ENCODE results near the gene RFWD3. TPM values are rescaled to one million over a fixed set of nuclear protein-coding genes. Genes with fewer than 3 reads are reported as not detected.
"Not testable (repeated sequence)": the region's sequence is repeated elsewhere in the genome, so short reads cannot be mapped to it uniquely, and the experiment has no call there.

The RFWD3 gene
- total RNA-seq, 1 experiment from 2014 or later = 138 TPM

DNA sequence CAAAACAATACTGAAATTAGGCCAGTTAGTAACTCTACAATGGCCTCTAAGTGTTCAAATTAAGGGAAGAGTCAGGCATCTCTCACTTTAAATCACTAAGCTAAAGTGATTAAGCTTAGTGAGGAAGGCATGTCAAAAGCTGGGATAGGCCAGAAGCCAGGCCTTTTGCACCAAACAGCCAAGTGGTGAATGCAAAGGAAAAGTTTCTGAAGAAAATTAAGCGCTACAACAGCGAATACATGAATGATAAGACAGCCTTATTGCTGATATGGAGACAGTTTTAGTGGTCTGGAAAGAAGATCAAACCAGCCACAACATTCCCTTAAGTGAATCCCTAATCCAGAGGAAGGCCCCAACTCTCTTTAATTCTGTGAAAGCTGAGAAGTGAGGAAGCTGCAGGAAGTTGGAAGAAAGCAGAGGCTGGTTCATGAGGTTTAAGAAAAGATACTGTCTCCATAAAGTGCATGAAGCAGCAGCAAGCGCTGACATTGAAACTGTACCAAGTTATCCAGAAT is 12.1 kb downstream of the RFWD3 start:
- no peak for DNase-seq (ENCODE audit: low spot score)
- Histone ChIP-seq H3K9me3 (ENCODE audit: low read depth, low read length, poor library complexity, severe bottlenecking) (no peaks in the 10 kb centered on the region), H3K27me3 (replicated peaks; ENCODE audit: insufficient read depth, low read depth, low read length, poor library complexity) (no peaks in the 10 kb centered on the region), H3K27ac (ENCODE audit: low read depth, low read length, poor library complexity, severe bottlenecking) (peak overlapping the region; percentile 52), H3K4me1 (ENCODE audit: insufficient read depth, low read length, poor library complexity, severe bottlenecking) (peaks cover 37% of the 10 kb centered on the region), H3K36me3 (ENCODE audit: insufficient read depth, low read length, poor library complexity, severe bottlenecking) (peaks cover 90% of the 10 kb centered on the region), H3K4me3 (ENCODE audit: low read depth, low read length, poor library complexity, severe bottlenecking) (no peak overlapping the region)
- intact Hi-C loops (cut with micrococcal nuclease; ENCODE audit: unreplicated experiment) = loop anchor here (10.0 kb wide), 1 partner anchor 350 kb away; no protein-coding TSS in a partner anchor
- BruUV-seq (replicated peaks) = no TSS peak
- ChIA-PET CTCF (no interaction called here), POLR2A (ENCODE audit: low non-redundant PET) (interaction anchor here (0.6 kb wide), 1 partner anchor 106 kb away, joined by 3 read pairs; no protein-coding TSS in a partner anchor)
- no peak for TF ChIP-seq EZH2 (IDR thresholded peaks at IDR 0.05; ENCODE audit: borderline replicate concordance, low read depth, low read length, poor library complexity, severe bottlenecking)
- no peak for TF ChIP-seq CTCF (conservative IDR thresholded peaks at IDR 0.05; ENCODE audit: low read depth, low read length)

DNA sequence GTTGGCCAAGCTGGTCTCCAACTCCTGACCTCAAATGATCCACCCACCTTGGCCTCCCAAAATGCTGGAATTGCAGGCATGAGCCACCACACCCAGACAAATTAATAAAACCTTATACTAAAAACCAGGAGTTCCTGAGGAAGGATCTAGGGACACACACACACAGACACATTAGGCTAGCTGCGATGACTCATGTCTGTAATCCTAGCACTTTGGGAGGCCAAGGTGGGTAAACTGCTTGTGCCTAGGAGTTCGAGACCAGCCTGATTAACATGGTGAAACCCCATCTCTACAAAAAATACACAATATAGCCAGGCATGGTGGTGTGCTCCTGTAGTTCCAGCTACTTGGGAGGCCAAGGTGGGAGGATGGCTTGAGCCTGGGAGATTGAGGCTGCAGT is 13.8 kb downstream of the RFWD3 start:
- POLR2A ChIA-PET (ENCODE audit: low non-redundant PET); H3K9me3 ChIP-seq (ENCODE audit: low read depth, low read length, poor library complexity, severe bottlenecking); H3K4me3 ChIP-seq (ENCODE audit: low read depth, low read length, poor library complexity, severe bottlenecking); H3K27me3 ChIP-seq (replicated peaks; ENCODE audit: insufficient read depth, low read depth, low read length, poor library complexity); CTCF ChIA-PET; BruUV-seq (replicated peaks): not testable (repeated sequence)
- peak; percentile 33 for DNase-seq (ENCODE audit: low spot score)
- peaks cover 35% of the 10 kb centered on the region for H3K4me1 ChIP-seq (ENCODE audit: insufficient read depth, low read length, poor library complexity, severe bottlenecking)
- intact Hi-C loops (cut with micrococcal nuclease; ENCODE audit: unreplicated experiment) = loop anchor here (10.0 kb wide), 1 partner anchor 348 kb away; no protein-coding TSS in a partner anchor
- peak overlapping the region; percentile 64 for H3K27ac ChIP-seq (ENCODE audit: low read depth, low read length, poor library complexity, severe bottlenecking)
- peaks cover 90% of the 10 kb centered on the region for H3K36me3 ChIP-seq (ENCODE audit: insufficient read depth, low read length, poor library complexity, severe bottlenecking)

DNA sequence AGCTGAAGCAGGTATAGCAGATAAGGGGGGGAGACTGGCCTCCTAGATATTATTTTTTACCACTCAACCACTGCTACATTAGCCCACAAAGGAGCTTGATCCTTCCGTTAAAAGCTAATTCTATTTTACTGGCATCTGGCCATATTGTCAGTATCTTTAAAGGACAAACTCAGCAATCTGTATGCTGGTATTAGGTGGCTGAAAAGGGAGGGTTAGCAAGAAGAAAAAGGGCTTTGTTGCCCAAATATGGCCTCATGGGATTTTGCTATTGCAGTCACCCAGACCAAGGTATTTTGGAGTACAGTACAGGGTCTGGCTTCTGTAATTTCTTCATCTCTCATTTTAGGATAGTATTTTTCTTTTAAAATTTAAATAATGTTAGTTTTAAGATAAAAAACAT is 14.4 kb downstream of the RFWD3 start:
- Histone ChIP-seq H3K27me3 (replicated peaks; ENCODE audit: insufficient read depth, low read depth, low read length, poor library complexity) (no peaks in the 10 kb centered on the region), H3K4me3 (ENCODE audit: low read depth, low read length, poor library complexity, severe bottlenecking) (no peak overlapping the region), H3K9me3 (ENCODE audit: low read depth, low read length, poor library complexity, severe bottlenecking) (no peaks in the 10 kb centered on the region), H3K4me1 (ENCODE audit: insufficient read depth, low read length, poor library complexity, severe bottlenecking) (peaks cover 35% of the 10 kb centered on the region), H3K27ac (ENCODE audit: low read depth, low read length, poor library complexity, severe bottlenecking) (peak overlapping the region; percentile 64), H3K36me3 (ENCODE audit: insufficient read depth, low read length, poor library complexity, severe bottlenecking) (peaks cover 90% of the 10 kb centered on the region)
- TF ChIP-seq EZH2 (IDR thresholded peaks at IDR 0.05; ENCODE audit: borderline replicate concordance, low read depth, low read length, poor library complexity, severe bottlenecking) = no peak
- no peak for TF ChIP-seq CTCF (conservative IDR thresholded peaks at IDR 0.05; ENCODE audit: low read depth, low read length)
- ChIA-PET POLR2A (ENCODE audit: low non-redundant PET) (no interaction called here), CTCF (interaction anchor here (0.6 kb wide), 1 partner anchor 14 kb away, joined by 12 read pairs; no protein-coding TSS in a partner anchor)
- no TSS peak for BruUV-seq (replicated peaks)
- intact Hi-C loops (cut with micrococcal nuclease; ENCODE audit: unreplicated experiment) = loop anchor here (10.0 kb wide), 1 partner anchor 347 kb away; no protein-coding TSS in a partner anchor
- DNase-seq (ENCODE audit: low spot score) = peak; percentile 68

DNA sequence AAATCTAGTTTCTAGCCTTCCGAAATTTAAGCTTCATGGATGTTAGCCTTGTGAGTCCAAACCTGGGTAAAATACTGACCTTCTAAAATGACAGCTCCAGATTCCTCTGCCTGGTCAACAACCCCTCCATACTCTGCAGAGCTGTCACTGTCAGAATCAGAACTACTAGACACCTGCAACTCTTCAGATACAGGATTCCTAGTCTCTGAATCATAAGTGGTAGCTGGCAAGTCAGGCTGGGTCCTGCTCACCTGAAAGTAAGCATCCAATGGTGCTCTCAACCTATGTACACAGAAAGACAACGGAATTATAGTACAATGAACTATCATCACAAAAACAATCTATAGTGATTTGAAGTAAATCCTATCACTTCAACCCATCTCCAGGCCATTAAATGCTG is 14.8 kb downstream of the RFWD3 start:
- CTCF ChIA-PET = interaction anchor here (0.6 kb wide), 3 partner anchors 13 to 215 kb away, joined by 3 to 12 read pairs (median 6); no protein-coding TSS in a partner anchor
- H3K4me3 ChIP-seq (ENCODE audit: low read depth, low read length, poor library complexity, severe bottlenecking) = no peak overlapping the region
- BruUV-seq (replicated peaks) = no TSS peak
- no peaks in the 10 kb centered on the region for H3K27me3 ChIP-seq (replicated peaks; ENCODE audit: insufficient read depth, low read depth, low read length, poor library complexity)
- H3K4me1 ChIP-seq (ENCODE audit: insufficient read depth, low read length, poor library complexity, severe bottlenecking) = peaks cover 35% of the 10 kb centered on the region
- H3K9me3 ChIP-seq (ENCODE audit: low read depth, low read length, poor library complexity, severe bottlenecking) = no peaks in the 10 kb centered on the region
- POLR2A ChIA-PET (ENCODE audit: low non-redundant PET) = no interaction called here
- DNase-seq (ENCODE audit: low spot score) = no peak
- peaks cover 90% of the 10 kb centered on the region for H3K36me3 ChIP-seq (ENCODE audit: insufficient read depth, low read length, poor library complexity, severe bottlenecking)
- intact Hi-C loops (cut with micrococcal nuclease; ENCODE audit: unreplicated experiment) = loop anchor here (10.0 kb wide), 1 partner anchor 347 kb away; no protein-coding TSS in a partner anchor
- peak overlapping the region; percentile 64 for H3K27ac ChIP-seq (ENCODE audit: low read depth, low read length, poor library complexity, severe bottlenecking)
- TF ChIP-seq EZH2 (IDR thresholded peaks at IDR 0.05; ENCODE audit: borderline replicate concordance, low read depth, low read length, poor library complexity, severe bottlenecking) = no peak
- TF ChIP-seq CTCF (conservative IDR thresholded peaks at IDR 0.05; ENCODE audit: low read depth, low read length) = no peak

Data from A673 (cell line).